Large intestine (tissue), 1 donor: Measurements from ENCODE around the gene KRTAP13-4. TPM values are rescaled to one million over a fixed set of nuclear protein-coding genes. Genes with fewer than 3 reads are reported as not detected.

Experiments used
- polyA plus RNA-seq: library from polyadenylated mRNA; unstranded; fragments of 120-200 nt; gene quantifications from one replicate; pipeline ENCODE4 v1.2.1, GENCODE V29; 2013

Gene KRTAP13-4
- polyA plus RNA-seq, 1 donor = not detected

Other genes starting within 250 kb of the KRTAP13-4 start
- gene CLDN8, start 214.1 kb upstream of the KRTAP13-4 start, polyA plus RNA-seq = not detected
- not detected for gene KRTAP24-1, start 147.3 kb upstream of the KRTAP13-4 start, polyA plus RNA-seq
- gene KRTAP25-1, start 140.7 kb upstream of the KRTAP13-4 start, polyA plus RNA-seq = not detected
- gene KRTAP26-1, start 109.9 kb upstream of the KRTAP13-4 start, polyA plus RNA-seq = not detected
- not detected for gene KRTAP27-1, start 92.5 kb upstream of the KRTAP13-4 start, polyA plus RNA-seq
- gene KRTAP23-1, start 81.6 kb upstream of the KRTAP13-4 start, polyA plus RNA-seq = not detected
- not detected for gene KRTAP13-2, start 57.9 kb upstream of the KRTAP13-4 start, polyA plus RNA-seq
- not detected for gene KRTAP13-1, start 34.2 kb upstream of the KRTAP13-4 start, polyA plus RNA-seq
- not detected for gene KRTAP13-3, start 4.3 kb upstream of the KRTAP13-4 start, polyA plus RNA-seq
- not detected for gene KRTAP15-1, start 10.1 kb downstream of the KRTAP13-4 start, polyA plus RNA-seq
- gene KRTAP19-1, start 50.1 kb downstream of the KRTAP13-4 start, polyA plus RNA-seq = not detected
- gene KRTAP19-2, start 57.2 kb downstream of the KRTAP13-4 start, polyA plus RNA-seq = not detected
- gene KRTAP19-3, start 61.8 kb downstream of the KRTAP13-4 start, polyA plus RNA-seq = not detected
- gene KRTAP19-4, start 66.9 kb downstream of the KRTAP13-4 start, polyA plus RNA-seq = not detected
- not detected for gene KRTAP19-5, start 71.9 kb downstream of the KRTAP13-4 start, polyA plus RNA-seq
- not detected for gene KRTAP19-6, start 111.6 kb downstream of the KRTAP13-4 start, polyA plus RNA-seq
- not detected for gene KRTAP19-7, start 131.1 kb downstream of the KRTAP13-4 start, polyA plus RNA-seq
- not detected for gene KRTAP22-2, start 160.2 kb downstream of the KRTAP13-4 start, polyA plus RNA-seq
- gene KRTAP6-3, start 162.2 kb downstream of the KRTAP13-4 start, polyA plus RNA-seq = not detected
- not detected for gene KRTAP6-2, start 168.7 kb downstream of the KRTAP13-4 start, polyA plus RNA-seq
- not detected for gene KRTAP22-1, start 170.9 kb downstream of the KRTAP13-4 start, polyA plus RNA-seq
- gene KRTAP6-1, start 183.7 kb downstream of the KRTAP13-4 start, polyA plus RNA-seq = not detected
- not detected for gene KRTAP20-1, start 186.2 kb downstream of the KRTAP13-4 start, polyA plus RNA-seq
- gene KRTAP20-4, start 190.4 kb downstream of the KRTAP13-4 start, polyA plus RNA-seq = not detected
- not detected for gene KRTAP20-2, start 205.0 kb downstream of the KRTAP13-4 start, polyA plus RNA-seq
- gene KRTAP20-3, start 212.6 kb downstream of the KRTAP13-4 start, polyA plus RNA-seq = not detected